Esophagus squamous epithelium (tissue), 4 donors: Measurements from ENCODE around the gene PACS2.

Experiments
- CTCF ChIP-seq, 6 experiments: fragments of 450-650 bp in 4 of 6; fragments of 200-600 bp in 2 of 6; sonication (generic) in 2 of 6; IDR thresholded peaks; one replicate each; pipeline ENCODE4 v1.5.1; 2016 to 2019; ENCODE audit warnings: antibody characterized with exemption in 6 of 6, mild to moderate bottlenecking in 4 of 6, moderate library complexity in 4 of 6
- POLR2A ChIP-seq, 4 donors: fragments of 450-650 bp; IDR thresholded peaks; one replicate each; pipeline ENCODE4 v1.6.1; 2017; ENCODE audit warnings: antibody characterized with exemption in 4 of 4, mild to moderate bottlenecking in 4 of 4, moderate library complexity in 3 of 4

- no peak for TF ChIP-seq POLR2A (IDR thresholded peaks at IDR 0.05)
- TF ChIP-seq CTCF (IDR thresholded peaks at IDR 0.05): no peak
These were observed 15.0 kb downstream of the PACS2 start for GRCh38 chr14:105329411-105330150.
